ENCODE data around the gene ADAMTSL1. TPM values are rescaled to one million over a fixed set of nuclear protein-coding genes. Genes with fewer than 3 reads are reported as not detected.

ADAMTSL1 gene
- total and polyA plus RNA-seq, 2 of the 8 experiments (the other 6 are each of a cell fraction or from before 2014, with no cell fraction given) = 0.84 to 1.1 TPM

DNA sequence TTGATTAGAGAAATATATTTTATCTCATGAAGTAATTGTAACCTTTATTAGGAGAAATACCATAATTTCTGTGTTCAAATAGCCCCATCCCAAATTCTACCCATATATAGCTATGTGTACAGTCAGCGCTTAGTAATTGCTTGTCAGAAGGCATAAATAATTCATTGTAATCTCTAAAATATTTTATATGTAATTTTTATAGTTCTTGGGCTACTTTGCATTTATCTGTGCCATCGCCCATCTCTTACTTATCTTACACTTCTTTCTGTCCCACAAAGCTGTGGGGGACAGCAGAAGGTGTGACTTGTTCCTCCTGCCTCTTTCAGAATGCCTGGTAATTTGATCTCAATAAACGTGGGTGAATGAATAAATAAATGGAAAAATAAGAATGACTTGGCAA, 5.5 kb downstream of the ADAMTSL1 start:
- Histone ChIP-seq H4K91ac (replicated peaks; ENCODE audit: insufficient read length, low read length) (no peak overlapping the region), H4K5ac (ENCODE audit: insufficient read length, low read depth, low read length) (no peak overlapping the region), H3K14ac (ENCODE audit: insufficient read length) (no peak overlapping the region), H3K27me3 (replicated peaks in 1 of 4; ENCODE audit: control insufficient read depth in 3 of 4, extremely low read depth in 1 of 4, insufficient read depth in 3 of 4, low read length in 3 of 4) (no peaks in the 10 kb centered on the region), H4K20me1 (replicated peaks in 1 of 2; ENCODE audit: control insufficient read depth in 1 of 2, insufficient read depth in 2 of 2, low read length in 2 of 2) (no peaks in the 10 kb centered on the region), H3K9ac (replicated peaks in 1 of 4; ENCODE audit: extremely low read depth in 1 of 4, low read depth in 3 of 4, low read length in 3 of 4) (no peak overlapping the region), H2BK20ac (ENCODE audit: low read length) (no peak overlapping the region), H3K36me3 (ENCODE audit: control insufficient read depth in 2 of 4, insufficient read depth in 4 of 4, low read length in 3 of 4) (no peaks in the 10 kb centered on the region), H2BK12ac (ENCODE audit: low read depth, low read length) (no peak overlapping the region), H3K79me1 (ENCODE audit: low read depth, low read length) (no peaks in the 10 kb centered on the region), H2AFZ (ENCODE audit: low read length) (no peak overlapping the region), H3K4ac (replicated peaks; ENCODE audit: insufficient read length, low read depth, low read length) (no peak overlapping the region), H3K23me2 (ENCODE audit: low read depth, low read length) (no peaks in the 10 kb centered on the region), H3K79me2 (ENCODE audit: control insufficient read depth in 1 of 2, insufficient read depth in 2 of 2, low read length in 2 of 2) (no peaks in the 10 kb centered on the region), H3K27ac (ENCODE audit: low read depth, low read length) (no peak overlapping the region), H4K8ac (ENCODE audit: extremely low read depth, insufficient read depth, low read length) (no peak overlapping the region), H2AK5ac (ENCODE audit: low read depth, low read length) (no peak overlapping the region), H3K18ac (ENCODE audit: extremely low read depth, low read length) (no peak overlapping the region), H3K4me1 (replicated peaks in 1 of 4; ENCODE audit: control insufficient read depth in 3 of 4, insufficient read depth in 4 of 4, low read length in 3 of 4) (no peaks in the 10 kb centered on the region; a peak in 1 of 7 replicates), H3K4me3 (ENCODE audit: extremely low read depth in 1 of 4, insufficient read depth in 2 of 4, low read depth in 3 of 4, low read length in 4 of 4) (no peak overlapping the region), H2BK5ac (ENCODE audit: low read depth, low read length) (no peak overlapping the region), H2BK120ac (replicated peaks; ENCODE audit: low read depth, low read length) (no peak overlapping the region), H2BK15ac (ENCODE audit: low read length) (no peak overlapping the region), H3K4me2 (ENCODE audit: insufficient read depth in 1 of 2, low read depth in 2 of 2, low read length in 2 of 2) (no peak overlapping the region), H3K56ac (replicated peaks; ENCODE audit: insufficient read length, low read depth, low read length) (no peak overlapping the region), H3K9me3 (ENCODE audit: insufficient read depth in 2 of 2, low read depth in 1 of 2, low read length in 1 of 2) (no peaks in the 10 kb centered on the region), H3K23ac (ENCODE audit: insufficient read length) (no peak overlapping the region)
- ChIA-PET POLR2A (ENCODE audit: partially characterized antibody) (no interaction called here), CTCF (ENCODE audit: partially characterized antibody) (no interaction called here)
- DNase-seq (ENCODE audit: low read depth in 1 of 2, low spot score in 2 of 2) (no peak), FAIRE-seq (no peak)
- no peak for TF ChIP-seq SP2 (IDR thresholded peaks at IDR 0.05; ENCODE audit: low read length)
- no peak for TF ChIP-seq BCL11A (IDR thresholded peaks at IDR 0.05; ENCODE audit: low read depth in 2 of 2, low read length in 2 of 2)
- TF ChIP-seq TEAD4 (IDR thresholded peaks at IDR 0.05; ENCODE audit: low read depth, low read length) = no peak
- no peak for TF ChIP-seq TCF12 (IDR thresholded peaks at IDR 0.05; ENCODE audit: low read depth, low read length)
- 85% methylated on average over 3 of the region's 3 CpGs; no CpG with 5 or more reads in 1 of the 2 experiments for WGBS, 2 experiments (ENCODE audit: extremely low coverage in 1 of 2, insufficient coverage in 1 of 2, insufficient read length in 1 of 2, insufficient replicate concordance in 2 of 2, low coverage in 1 of 2, low lambda C conversion rate in 2 of 2, missing lambda C conversion rate in 1 of 2)

Measured in H1 (cell line).